Fibroblast of the aortic adventitia (primary cell): ENCODE results near the gene DLEC1. TPM values are rescaled to one million over a fixed set of nuclear protein-coding genes. Genes with fewer than 3 reads are reported as not detected.
"Not testable (repeated sequence)": the region's sequence is repeated elsewhere in the genome, so short reads cannot be mapped to it uniquely, and the experiment has no call there.

Experiments used
- DNase-seq: peaks from one replicate; pipeline ENCODE4 v3.0.0-alpha.2; 2010; ENCODE audit warnings: low read depth
- H3K4me3 ChIP-seq: 2 replicates; pipeline ENCODE4 v1.5.1; 2011; ENCODE audit warnings: low read depth, mild to moderate bottlenecking, control low read depth, low read length, moderate library complexity
- total RNA-seq: library from RNA; depleted of rRNA; stranded (reverse); fragments of >200 nt; gene quantifications from 2 replicates; pipeline ENCODE4 v1.2.3, GENCODE V29; 2012; ENCODE audit warnings: low replicate concordance
- TF ChIP-seq, protein P1 (sequence below): IDR thresholded peaks from 2 replicates; pipeline ENCODE4 v1.5.1; 2011; ENCODE audit warnings: mild to moderate bottlenecking, low read length, control low read depth, inconsistent platforms; ENCODE audit not compliant: insufficient read depth

DLEC1 gene
- total RNA-seq, 1 donor = 0.09 TPM

DNA sequence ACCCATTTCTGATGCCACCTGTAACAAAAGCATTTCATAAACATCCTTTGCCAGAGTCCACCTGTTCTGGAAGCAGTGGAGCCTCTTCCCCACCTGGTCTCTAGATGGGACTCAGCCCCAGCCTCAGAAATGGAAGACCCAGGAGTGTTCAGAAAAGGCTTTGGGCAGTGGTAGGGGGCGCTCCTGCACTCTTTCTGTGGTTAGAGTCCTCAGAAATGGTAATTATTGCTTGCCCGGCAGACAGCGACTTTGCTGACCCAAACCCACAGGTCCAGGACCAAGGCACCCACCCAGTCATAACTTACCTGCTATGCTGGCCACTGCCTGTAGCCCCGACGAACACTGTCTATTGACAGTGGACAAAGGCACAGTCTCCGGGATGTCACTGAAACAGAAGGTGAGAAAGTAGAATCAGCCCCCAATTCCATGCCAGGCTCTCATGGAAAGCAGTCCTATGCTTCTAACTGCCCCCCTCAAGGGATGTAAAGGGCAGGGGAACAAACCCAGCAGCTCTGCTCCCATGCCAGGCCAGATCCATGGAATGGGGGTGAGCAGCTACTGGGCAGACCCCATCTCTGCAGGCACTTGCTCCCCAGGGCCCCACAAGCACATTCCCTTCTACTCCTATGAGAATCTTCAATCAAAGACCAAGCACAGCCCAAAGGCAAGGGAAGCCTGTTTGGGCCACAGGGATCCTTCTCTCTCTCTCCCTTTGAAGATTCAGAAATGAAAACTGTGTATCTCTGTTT, 92.8 kb downstream of the DLEC1 start:
- TF ChIP-seq, protein P1, sequence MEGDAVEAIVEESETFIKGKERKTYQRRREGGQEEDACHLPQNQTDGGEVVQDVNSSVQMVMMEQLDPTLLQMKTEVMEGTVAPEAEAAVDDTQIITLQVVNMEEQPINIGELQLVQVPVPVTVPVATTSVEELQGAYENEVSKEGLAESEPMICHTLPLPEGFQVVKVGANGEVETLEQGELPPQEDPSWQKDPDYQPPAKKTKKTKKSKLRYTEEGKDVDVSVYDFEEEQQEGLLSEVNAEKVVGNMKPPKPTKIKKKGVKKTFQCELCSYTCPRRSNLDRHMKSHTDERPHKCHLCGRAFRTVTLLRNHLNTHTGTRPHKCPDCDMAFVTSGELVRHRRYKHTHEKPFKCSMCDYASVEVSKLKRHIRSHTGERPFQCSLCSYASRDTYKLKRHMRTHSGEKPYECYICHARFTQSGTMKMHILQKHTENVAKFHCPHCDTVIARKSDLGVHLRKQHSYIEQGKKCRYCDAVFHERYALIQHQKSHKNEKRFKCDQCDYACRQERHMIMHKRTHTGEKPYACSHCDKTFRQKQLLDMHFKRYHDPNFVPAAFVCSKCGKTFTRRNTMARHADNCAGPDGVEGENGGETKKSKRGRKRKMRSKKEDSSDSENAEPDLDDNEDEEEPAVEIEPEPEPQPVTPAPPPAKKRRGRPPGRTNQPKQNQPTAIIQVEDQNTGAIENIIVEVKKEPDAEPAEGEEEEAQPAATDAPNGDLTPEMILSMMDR = peak; percentile 65
- no peak overlapping the region for H3K4me3 ChIP-seq
- DNase-seq = peak; percentile 42

DNA sequence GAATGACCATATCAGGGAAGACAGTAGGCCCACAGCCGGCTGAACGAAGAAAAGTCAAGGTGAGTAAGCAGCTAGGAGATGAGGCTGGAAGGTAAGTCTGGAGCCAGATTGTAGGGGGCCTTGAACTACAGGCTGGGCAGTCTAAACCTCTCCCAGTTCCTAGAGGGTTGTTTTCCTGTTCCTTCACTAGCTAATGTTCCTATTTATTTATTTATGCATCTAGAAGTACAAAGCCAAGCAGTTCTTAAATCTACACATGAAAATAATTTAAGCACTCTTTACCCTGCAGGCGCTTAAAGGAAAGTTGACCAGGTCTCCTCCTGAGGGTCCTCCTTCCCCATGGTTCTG, 94.2 kb downstream of the DLEC1 start:
- TF ChIP-seq, protein P1 = no peak
- no peak for DNase-seq
- H3K4me3 ChIP-seq = no peak overlapping the region

DNA sequence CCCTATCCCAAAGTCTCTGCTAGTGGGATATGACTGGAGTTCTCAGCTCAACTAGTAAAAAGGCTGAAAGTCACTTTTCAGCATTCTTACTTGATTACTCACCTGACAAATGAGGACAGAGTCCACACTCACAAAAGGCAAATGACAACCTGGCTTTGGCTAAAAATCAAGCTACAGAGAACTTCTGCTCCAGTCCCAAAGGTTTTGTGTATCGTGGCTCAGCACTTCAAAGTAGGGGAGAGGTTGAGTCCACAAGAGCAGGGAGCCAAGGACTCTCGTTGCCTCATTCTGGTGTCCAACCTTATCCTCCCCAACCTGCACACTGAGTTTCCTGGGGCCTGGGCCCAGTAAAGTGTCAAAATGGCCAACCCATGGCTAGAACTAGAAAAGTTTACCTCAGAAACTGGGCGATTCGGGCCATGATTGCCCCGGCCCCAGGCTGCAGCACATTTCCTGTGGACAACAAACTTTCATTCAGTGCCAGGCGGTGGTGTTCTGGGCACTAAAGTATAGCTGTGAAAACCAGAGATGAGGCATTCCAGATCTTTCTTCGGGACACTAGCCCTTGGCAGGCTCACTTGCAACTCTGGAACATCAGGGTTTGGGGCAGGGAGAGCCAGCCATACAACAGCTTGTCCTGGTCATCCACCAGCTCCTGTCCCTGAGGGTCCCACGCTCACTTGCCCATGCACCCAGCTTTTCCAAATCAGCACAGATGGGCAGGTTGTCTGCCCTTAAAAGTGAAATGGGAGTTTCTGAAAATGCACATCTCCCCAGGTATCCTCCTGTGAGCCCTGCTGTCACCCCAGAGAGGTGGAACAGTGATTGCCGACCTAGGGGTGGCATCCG, 94.8 kb downstream of the DLEC1 start:
- DNase-seq = no peak
- no peak overlapping the region for H3K4me3 ChIP-seq
- TF ChIP-seq, protein P1 = no peak

DNA sequence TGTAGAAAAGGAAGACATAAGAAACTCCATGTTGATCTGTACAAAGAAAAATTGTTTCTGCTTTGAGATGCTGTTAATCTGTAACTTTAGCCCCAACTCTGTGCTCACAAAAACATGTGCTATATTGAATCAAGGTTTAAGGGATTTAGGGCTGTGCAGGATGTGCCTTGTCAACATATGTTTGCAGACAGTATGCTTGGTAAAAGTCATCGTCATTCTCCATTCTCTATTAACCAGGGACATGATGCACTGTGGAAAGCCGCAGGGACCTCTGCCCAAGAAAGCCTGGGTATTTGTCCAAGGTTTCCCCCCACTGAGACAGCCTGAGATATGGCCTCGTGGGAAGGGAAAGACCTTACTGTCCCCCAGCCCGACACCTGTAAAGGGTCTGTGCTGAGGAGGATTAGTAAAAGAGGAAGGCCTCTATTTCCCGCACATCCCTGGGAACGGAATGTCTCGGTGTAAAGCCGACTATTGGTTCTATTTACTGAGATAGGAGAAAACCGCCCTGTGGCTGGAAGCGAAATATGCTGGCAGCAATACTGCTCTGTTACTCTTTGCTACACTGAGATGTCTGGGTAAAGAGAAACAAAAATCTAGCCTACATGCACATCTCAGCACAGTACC, 95.6 kb downstream of the DLEC1 start:
- H3K4me3 ChIP-seq, DNase-seq: not testable (repeated sequence)

DNA sequence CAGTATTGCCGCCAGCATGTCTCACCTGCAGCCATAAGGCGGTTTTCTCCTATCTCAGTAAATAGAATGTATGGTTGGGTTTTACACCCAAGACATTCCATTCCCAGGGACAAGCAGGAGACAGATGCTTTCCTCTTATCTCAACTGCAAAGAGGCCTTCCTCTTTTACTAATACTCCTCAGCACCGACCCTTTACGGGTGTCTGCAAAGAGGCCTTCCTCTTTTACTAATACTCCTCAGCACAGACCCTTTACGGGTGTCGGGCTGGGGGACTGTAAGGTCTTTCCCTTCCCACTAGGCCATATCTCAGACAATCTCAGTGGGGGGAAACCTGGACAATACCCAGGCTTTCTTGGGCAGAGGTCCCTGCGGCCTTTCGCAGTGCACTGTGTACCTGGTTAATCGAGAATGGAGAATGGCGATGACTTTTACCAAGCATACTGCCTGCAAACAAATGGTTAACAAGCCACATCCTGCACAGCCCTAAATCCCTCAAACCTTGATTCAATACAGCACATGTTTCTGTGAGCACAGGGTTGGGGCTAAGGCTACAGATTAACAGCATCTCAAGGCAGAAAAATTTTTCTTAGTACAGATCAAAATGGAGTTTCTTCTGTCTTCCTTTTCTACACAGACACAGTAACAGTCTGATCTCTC, 96.7 kb downstream of the DLEC1 start:
- peak overlapping the region; percentile 89 for H3K4me3 ChIP-seq
- not testable (repeated sequence) for DNase-seq

DNA sequence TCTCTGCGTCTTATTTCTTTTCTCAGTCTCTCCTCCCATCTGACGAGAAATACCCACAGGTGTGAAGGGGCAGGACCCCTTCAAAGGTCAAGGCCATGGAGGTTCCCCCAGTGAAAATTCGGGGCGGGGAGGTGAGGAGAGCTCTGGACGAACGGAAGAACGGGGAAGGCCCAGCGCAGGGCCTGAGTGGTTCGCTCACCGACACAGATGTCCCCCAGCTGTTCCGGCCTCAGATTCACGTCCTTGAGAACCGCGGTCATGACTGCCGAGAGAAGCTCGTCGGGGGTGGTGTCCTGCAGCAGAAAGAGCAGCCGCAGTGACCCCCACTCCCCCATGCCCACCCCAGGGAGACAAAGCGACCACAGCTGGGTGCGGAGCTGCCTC, 97.4 kb downstream of the DLEC1 start:
- DNase-seq = peak; percentile 14
- peak overlapping the region; percentile 89 for H3K4me3 ChIP-seq
- TF ChIP-seq, protein P1 = no peak

DNA sequence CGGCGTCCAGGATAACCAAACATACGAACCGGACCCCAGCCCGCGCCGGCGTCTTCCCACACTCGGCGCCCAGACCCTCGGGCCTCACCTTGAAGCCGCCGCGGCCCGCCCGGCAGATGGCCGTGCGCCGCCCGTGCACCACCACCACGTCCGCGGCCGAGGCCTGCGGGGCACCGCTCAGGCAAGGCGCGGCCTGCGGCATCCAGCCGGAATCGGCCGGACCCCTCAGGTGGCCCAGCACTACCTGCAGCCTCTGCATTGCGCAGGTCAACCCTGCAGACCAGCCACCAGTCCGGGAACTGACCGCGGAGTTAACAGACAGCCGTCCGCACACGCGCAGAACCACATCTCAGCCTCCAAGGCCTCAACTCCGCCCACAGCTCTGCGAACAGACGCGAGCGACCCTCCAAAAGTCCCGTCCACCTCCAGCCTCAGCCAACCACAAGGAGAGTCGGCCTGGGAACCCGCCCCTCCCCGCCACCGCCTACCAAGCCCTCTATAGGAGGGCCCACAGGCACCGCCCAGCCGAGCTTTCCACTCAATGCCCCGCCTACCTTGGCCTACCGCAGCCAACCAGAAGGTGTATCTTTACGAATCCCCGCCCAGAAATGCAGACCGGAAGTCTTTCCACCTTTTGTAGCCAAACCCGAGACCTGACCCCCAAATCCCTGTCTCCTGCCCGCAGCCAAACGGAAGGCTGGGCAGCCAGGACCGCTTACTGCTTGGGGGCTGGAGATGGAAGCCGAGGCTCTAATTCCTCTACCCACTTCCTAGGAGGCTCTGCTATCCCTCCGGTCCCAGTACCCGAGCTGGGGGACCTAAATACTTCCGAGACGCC, 98.0 kb downstream of the DLEC1 start, which contains the start of gene ACAA1:
ACAA1 (minus strand) TSS at position 351 of the 838 bp plus-strand sequence; CDS start at position 259, 92 bp downstream.
- TF ChIP-seq, protein P1 = no peak
- peak; percentile 98 for DNase-seq
- H3K4me3 ChIP-seq = peak within 1 kb of the TSS; percentile 91
